Caco-2 (cell line): Measurements from ENCODE around the gene TFPI. TPM values are rescaled to one million over a fixed set of nuclear protein-coding genes. Genes with fewer than 3 reads are reported as not detected.

ENCODE experiments used
- BruUV-seq: library from RNA; stranded (reverse); fragments of 400-500 nt; replicated peaks from 2 replicates; lab custom pipeline; 2021; lab: Mats Ljungman, UMichigan
- CTCF ChIA-PET: fragments of 300-600 bp; sonication (Branson Sonifier 250); formaldehyde crosslinking; loops from one replicate; lab custom pipeline; 2022; ENCODE audit warnings: antibody characterized with exemption; lab: Charles Lee
- POLR2A ChIA-PET: fragments of 300-600 bp; sonication (Branson Sonifier 250); formaldehyde crosslinking; loops from one replicate; lab custom pipeline; 2022; ENCODE audit warnings: antibody characterized with exemption; lab: Charles Lee
- DNase-seq, 2 experiments: peaks; one replicate each; pipeline versions ENCODE4 v3.0.0 to v3.0.0-alpha.2; 2020 to 2022
- H3K27me3 ChIP-seq: replicated peaks from 2 replicates; pipeline ENCODE4 v1.6.0; 2011; ENCODE audit warnings: low read length; ENCODE audit not compliant: control insufficient read depth, insufficient read depth
- H3K36me3 ChIP-seq: 2 replicates; pipeline ENCODE4 v1.5.1; 2011; ENCODE audit warnings: low read length; ENCODE audit not compliant: control insufficient read depth, insufficient read depth
- H3K4me1 ChIP-seq: fragments of 250-450 bp; sonication (Bioruptor Pico); 2 replicates; pipeline ENCODE4 v1.5.1; 2020; ENCODE audit warnings: mild to moderate bottlenecking
- H3K4me3 ChIP-seq: 2 replicates; pipeline ENCODE4 v1.5.1; 2011; ENCODE audit warnings: low read depth, mild to moderate bottlenecking, control low read depth, low read length
- H3K9me3 ChIP-seq: fragments of 250-450 bp; sonication (Bioruptor Pico); 2 replicates; pipeline ENCODE4 v1.5.1; 2020; ENCODE audit warnings: mild to moderate bottlenecking, moderate library complexity
- H3K27ac Mint-ChIP-seq: one replicate; pipeline ENCODE4 v1.8.0; 2022; ENCODE audit warnings: mixed read lengths; ENCODE audit not compliant: unreplicated experiment
- H3K27me3 Mint-ChIP-seq: one replicate; pipeline ENCODE4 v1.8.0; 2022; ENCODE audit warnings: mixed read lengths; ENCODE audit not compliant: insufficient read depth, unreplicated experiment
- H3K36me3 Mint-ChIP-seq: one replicate; pipeline ENCODE4 v1.8.0; 2022; ENCODE audit warnings: mild to moderate bottlenecking, mixed read lengths; ENCODE audit not compliant: insufficient read depth, unreplicated experiment
- H3K4me1 Mint-ChIP-seq: one replicate; pipeline ENCODE4 v1.8.0; 2022; ENCODE audit warnings: low read depth, mixed read lengths; ENCODE audit not compliant: unreplicated experiment
- H3K4me3 Mint-ChIP-seq: one replicate; pipeline ENCODE4 v1.8.0; 2022; ENCODE audit warnings: mild to moderate bottlenecking, moderate library complexity, mixed read lengths; ENCODE audit not compliant: unreplicated experiment
- H3K9me3 Mint-ChIP-seq: one replicate; pipeline ENCODE4 v1.8.0; 2022; ENCODE audit warnings: mixed read lengths; ENCODE audit not compliant: unreplicated experiment
- CTCF ChIP-seq, 2 experiments: fragments of 200-600 bp in 1 of 2; IDR thresholded peaks; 1 replicate in 1 of 2; 2 replicates in 1 of 2; pipeline versions ENCODE4 v1.5.1 to v1.8.0; 2011 to 2022; ENCODE audit warnings: antibody characterized with exemption in 1 of 2, control low read depth in 1 of 2, inconsistent platforms in 1 of 2, low read depth in 1 of 2, low read length in 1 of 2, mild to moderate bottlenecking in 1 of 2, moderate library complexity in 1 of 2; ENCODE audit not compliant: insufficient read depth in 1 of 2, severe bottlenecking in 1 of 2, unreplicated experiment in 1 of 2
- intact Hi-C: fragments of 100-400 bp; cut with micrococcal nuclease; formaldehyde crosslinking; loops from one replicate; pipeline ENCODE4 v1.10.0; 2022; ENCODE audit not compliant: unreplicated experiment
- total RNA-seq: library from RNA; stranded (reverse); gene quantifications from 2 replicates; pipeline ENCODE4 v1.2.3, GENCODE V29; 2022

Gene TFPI
- total RNA-seq, 1 experiment from 2014 or later: 31.0 TPM

GRCh38 chr2:187486241-187486640 lies 68.0 kb downstream of the TFPI start:
- no peak overlapping the region for H3K4me3 ChIP-seq
- no peak for DNase-seq
- H3K4me3 Mint-ChIP-seq: no peak overlapping the region
- ChIA-PET POLR2A (no interaction called here), CTCF (no interaction called here)
- BruUV-seq: no TSS peak
- intact Hi-C loops: no loop called here
- H3K36me3 ChIP-seq: no peaks in the 10 kb centered on the region
- no peak overlapping the region for H3K27ac Mint-ChIP-seq
- no peaks in the 10 kb centered on the region for H3K9me3 Mint-ChIP-seq
- no peak for TF ChIP-seq CTCF (IDR thresholded peaks at IDR 0.05; ENCODE audit: insufficient read depth in 1 of 2, low read depth in 1 of 2, low read length in 1 of 2, severe bottlenecking in 1 of 2, unreplicated experiment in 1 of 2)
- 0 out of 2 replicates have a peak, but pooled peaks cover 3% of the 10 kb centered on the region for H3K9me3 ChIP-seq
- no peaks in the 10 kb centered on the region for H3K27me3 ChIP-seq
- H3K27me3 Mint-ChIP-seq: no peaks in the 10 kb centered on the region
- H3K36me3 Mint-ChIP-seq: no peaks in the 10 kb centered on the region
- no peaks in the 10 kb centered on the region for H3K4me1 Mint-ChIP-seq
- no peaks in the 10 kb centered on the region for H3K4me1 ChIP-seq

GRCh38 chr2:187485523-187485922 lies 68.7 kb downstream of the TFPI start:
- Histone ChIP-seq H3K36me3 (no peaks in the 10 kb centered on the region), H3K27me3 (no peaks in the 10 kb centered on the region), H3K9me3 (0 out of 2 replicates have a peak, but pooled peaks cover under 1% of the 10 kb centered on the region), H3K4me1 (no peaks in the 10 kb centered on the region), H3K4me3 (no peak overlapping the region)
- Mint-ChIP-seq H3K4me3 (no peak overlapping the region), H3K9me3 (no peaks in the 10 kb centered on the region), H3K4me1 (no peaks in the 10 kb centered on the region), H3K36me3 (no peaks in the 10 kb centered on the region), H3K27me3 (no peaks in the 10 kb centered on the region), H3K27ac (no peak overlapping the region)
- no peak for TF ChIP-seq CTCF (IDR thresholded peaks at IDR 0.05; ENCODE audit: insufficient read depth in 1 of 2, low read depth in 1 of 2, low read length in 1 of 2, severe bottlenecking in 1 of 2, unreplicated experiment in 1 of 2)
- ChIA-PET CTCF (no interaction called here), POLR2A (no interaction called here)
- DNase-seq: no peak
- intact Hi-C loops: no loop called here
- no TSS peak for BruUV-seq

GRCh38 chr2:187483537-187483936 lies 70.7 kb downstream of the TFPI start:
- intact Hi-C loops: no loop called here
- H3K27me3 ChIP-seq: no peaks in the 10 kb centered on the region
- H3K36me3 ChIP-seq: no peaks in the 10 kb centered on the region
- Mint-ChIP-seq H3K4me3 (no peak overlapping the region), H3K4me1 (no peaks in the 10 kb centered on the region), H3K27ac (no peak overlapping the region), H3K9me3 (no peaks in the 10 kb centered on the region), H3K36me3 (no peaks in the 10 kb centered on the region), H3K27me3 (no peaks in the 10 kb centered on the region)
- no peak overlapping the region for H3K4me3 ChIP-seq
- no peak for TF ChIP-seq CTCF (IDR thresholded peaks at IDR 0.05; ENCODE audit: insufficient read depth in 1 of 2, low read depth in 1 of 2, low read length in 1 of 2, severe bottlenecking in 1 of 2, unreplicated experiment in 1 of 2)
- BruUV-seq: no TSS peak
- ChIA-PET POLR2A (no interaction called here), CTCF (interaction anchor here (0.6 kb wide), 1 partner anchor 18 kb away, joined by 4 read pairs; no protein-coding TSS in a partner anchor)
- DNase-seq: no peak
- no peaks in the 10 kb centered on the region for H3K9me3 ChIP-seq
- no peaks in the 10 kb centered on the region for H3K4me1 ChIP-seq
